Fibroblast of lung (primary cell): ENCODE data around the gene SCYGR1. TPM values are rescaled to one million over a fixed set of nuclear protein-coding genes. Genes with fewer than 3 reads are reported as not detected.
A peak's percentile ranks its signal among the peaks of the same experiment; 100 is the strongest.

Experiments
- DNase-seq, 2 donors: peaks; one replicate each; pipeline versions ENCODE4 v3.0.0 to v3.0.0-alpha.2; 2010; ENCODE audit warnings: low read depth in 2 of 2
- H2AFZ ChIP-seq: 2 replicates; pipeline ENCODE4 v1.5.1; 2012; ENCODE audit warnings: low read length, control low read depth, inconsistent platforms
- H3K27ac ChIP-seq: 2 replicates; pipeline ENCODE4 v1.5.1; 2011; ENCODE audit warnings: low read length, control low read depth; ENCODE audit not compliant: insufficient read depth
- H3K27me3 ChIP-seq: 2 replicates; pipeline ENCODE4 v1.5.1; 2011; ENCODE audit warnings: mild to moderate bottlenecking, low read length; ENCODE audit not compliant: control insufficient read depth, insufficient read depth
- H3K36me3 ChIP-seq: 2 replicates; pipeline ENCODE4 v1.5.1; 2011; ENCODE audit warnings: low read length; ENCODE audit not compliant: control insufficient read depth, insufficient read depth
- H3K4me1 ChIP-seq: 2 replicates; pipeline ENCODE4 v1.5.1; 2011; ENCODE audit warnings: low read length; ENCODE audit not compliant: control insufficient read depth, insufficient read depth; ENCODE audit errors: extremely low read depth
- H3K4me2 ChIP-seq: 2 replicates; pipeline ENCODE4 v1.5.1; 2011; ENCODE audit warnings: low read length, control low read depth; ENCODE audit not compliant: insufficient read depth; ENCODE audit errors: extremely low read depth
- H3K4me3 ChIP-seq, 4 experiments: fragments of 200-600 bp in 1 of 4; sonication (generic) in 1 of 4; replicated peaks in 1 of 4; 2 replicates each; pipeline ENCODE4 v1.5.1; 2011 to 2016; ENCODE audit warnings: low read length in 4 of 4, low read depth in 3 of 4, mild to moderate bottlenecking in 3 of 4, control low read depth in 2 of 4, inconsistent platforms in 1 of 4, mixed read lengths in 1 of 4; ENCODE audit not compliant: insufficient read depth in 1 of 4; ENCODE audit errors: control extremely low read depth in 1 of 4
- H3K79me2 ChIP-seq: 2 replicates; pipeline ENCODE4 v1.5.1; 2012; ENCODE audit warnings: mild to moderate bottlenecking, low read length, inconsistent platforms; ENCODE audit not compliant: control insufficient read depth, insufficient read depth
- H3K9ac ChIP-seq: 2 replicates; pipeline ENCODE4 v1.5.1; 2011; ENCODE audit warnings: mild to moderate bottlenecking, low read length, control low read depth; ENCODE audit not compliant: insufficient read depth
- H3K9me3 ChIP-seq: 2 replicates; pipeline ENCODE4 v1.5.1; 2012; ENCODE audit warnings: low read depth, low read length; ENCODE audit not compliant: control insufficient read depth, insufficient read depth
- H4K20me1 ChIP-seq: 2 replicates; pipeline ENCODE4 v1.5.1; 2011; ENCODE audit warnings: low read length; ENCODE audit not compliant: control insufficient read depth, insufficient read depth; ENCODE audit errors: extremely low read depth
- EZH2 ChIP-seq: IDR thresholded peaks from 2 replicates; pipeline ENCODE4 v1.5.1; 2012; ENCODE audit warnings: low read length, control low read depth, mild to moderate bottlenecking; ENCODE audit errors: missing control alignments
- polyA plus RNA-seq, 2 donors: library from polyadenylated mRNA; depleted of rRNA in 1 of 2; stranded (reverse) in 1 of 2; unstranded in 1 of 2; fragments of >200 nt; gene quantifications; 2 replicates each; pipeline ENCODE4 v1.2.1, GENCODE V29; 2011 to 2012; ENCODE audit warnings: missing spikeins in 1 of 2
- total RNA-seq: library from RNA; depleted of rRNA; stranded (reverse); fragments of >200 nt; gene quantifications from 2 replicates; pipeline ENCODE4 v1.2.1, GENCODE V29; 2014
- TF ChIP-seq, protein P1 (sequence below), 2 donors: IDR thresholded peaks in 1 of 2; conservative IDR thresholded peaks in 1 of 2; 1 replicate in 1 of 2; 2 replicates in 1 of 2; pipeline ENCODE4 v1.5.1; 2011 to 2012; ENCODE audit warnings: low read length in 2 of 2, control low read depth in 1 of 2, inconsistent platforms in 1 of 2, low read depth in 1 of 2, mild to moderate bottlenecking in 1 of 2

The SCYGR1 gene
- total and polyA plus RNA-seq, 2 donors (not counting 1 experiment from before 2014, with no cell fraction given), result not detected

DNA sequence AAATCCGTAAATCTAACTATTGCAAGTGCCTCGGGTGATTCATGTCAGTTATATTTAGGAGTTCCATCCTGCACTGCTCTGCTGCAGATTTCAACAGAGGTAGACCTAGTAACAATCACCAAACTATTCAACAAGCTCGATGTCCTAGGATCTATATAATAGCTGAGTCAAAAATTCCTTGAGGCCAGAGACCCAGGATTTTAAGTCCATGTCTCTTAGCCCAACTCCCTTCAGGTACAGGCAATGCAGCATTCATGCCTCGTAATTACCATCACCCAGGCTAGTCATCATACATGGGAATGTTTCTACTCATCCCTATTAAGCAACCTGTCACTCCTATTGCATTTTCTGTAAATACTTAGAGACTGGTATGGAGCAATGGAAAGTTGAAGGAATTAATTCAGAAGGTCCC, 9.4 kb downstream of the SCYGR1 start:
- H3K79me2 ChIP-seq, result no peaks in the 10 kb centered on the region
- no peak overlapping the region for H3K27ac ChIP-seq
- no peak overlapping the region for H2AFZ ChIP-seq
- no peak overlapping the region for H3K4me2 ChIP-seq
- H3K36me3 ChIP-seq, result no peaks in the 10 kb centered on the region
- peaks cover 6% of the 10 kb centered on the region for H3K4me1 ChIP-seq
- no peaks in the 10 kb centered on the region for H3K9me3 ChIP-seq
- TF ChIP-seq EZH2, result no peak
- TF ChIP-seq, protein P1, sequence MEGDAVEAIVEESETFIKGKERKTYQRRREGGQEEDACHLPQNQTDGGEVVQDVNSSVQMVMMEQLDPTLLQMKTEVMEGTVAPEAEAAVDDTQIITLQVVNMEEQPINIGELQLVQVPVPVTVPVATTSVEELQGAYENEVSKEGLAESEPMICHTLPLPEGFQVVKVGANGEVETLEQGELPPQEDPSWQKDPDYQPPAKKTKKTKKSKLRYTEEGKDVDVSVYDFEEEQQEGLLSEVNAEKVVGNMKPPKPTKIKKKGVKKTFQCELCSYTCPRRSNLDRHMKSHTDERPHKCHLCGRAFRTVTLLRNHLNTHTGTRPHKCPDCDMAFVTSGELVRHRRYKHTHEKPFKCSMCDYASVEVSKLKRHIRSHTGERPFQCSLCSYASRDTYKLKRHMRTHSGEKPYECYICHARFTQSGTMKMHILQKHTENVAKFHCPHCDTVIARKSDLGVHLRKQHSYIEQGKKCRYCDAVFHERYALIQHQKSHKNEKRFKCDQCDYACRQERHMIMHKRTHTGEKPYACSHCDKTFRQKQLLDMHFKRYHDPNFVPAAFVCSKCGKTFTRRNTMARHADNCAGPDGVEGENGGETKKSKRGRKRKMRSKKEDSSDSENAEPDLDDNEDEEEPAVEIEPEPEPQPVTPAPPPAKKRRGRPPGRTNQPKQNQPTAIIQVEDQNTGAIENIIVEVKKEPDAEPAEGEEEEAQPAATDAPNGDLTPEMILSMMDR (conservative IDR thresholded peaks at IDR 0.05 in 1 of 2, IDR thresholded peaks at IDR 0.05 in 1 of 2; ENCODE audit: low read depth in 1 of 2, low read length in 2 of 2), result no peak
- H3K9ac ChIP-seq, result no peak overlapping the region
- no peak overlapping the region for H3K4me3 ChIP-seq
- no peak for DNase-seq
- no peaks in the 10 kb centered on the region for H3K27me3 ChIP-seq
- H4K20me1 ChIP-seq, result no peaks in the 10 kb centered on the region

DNA sequence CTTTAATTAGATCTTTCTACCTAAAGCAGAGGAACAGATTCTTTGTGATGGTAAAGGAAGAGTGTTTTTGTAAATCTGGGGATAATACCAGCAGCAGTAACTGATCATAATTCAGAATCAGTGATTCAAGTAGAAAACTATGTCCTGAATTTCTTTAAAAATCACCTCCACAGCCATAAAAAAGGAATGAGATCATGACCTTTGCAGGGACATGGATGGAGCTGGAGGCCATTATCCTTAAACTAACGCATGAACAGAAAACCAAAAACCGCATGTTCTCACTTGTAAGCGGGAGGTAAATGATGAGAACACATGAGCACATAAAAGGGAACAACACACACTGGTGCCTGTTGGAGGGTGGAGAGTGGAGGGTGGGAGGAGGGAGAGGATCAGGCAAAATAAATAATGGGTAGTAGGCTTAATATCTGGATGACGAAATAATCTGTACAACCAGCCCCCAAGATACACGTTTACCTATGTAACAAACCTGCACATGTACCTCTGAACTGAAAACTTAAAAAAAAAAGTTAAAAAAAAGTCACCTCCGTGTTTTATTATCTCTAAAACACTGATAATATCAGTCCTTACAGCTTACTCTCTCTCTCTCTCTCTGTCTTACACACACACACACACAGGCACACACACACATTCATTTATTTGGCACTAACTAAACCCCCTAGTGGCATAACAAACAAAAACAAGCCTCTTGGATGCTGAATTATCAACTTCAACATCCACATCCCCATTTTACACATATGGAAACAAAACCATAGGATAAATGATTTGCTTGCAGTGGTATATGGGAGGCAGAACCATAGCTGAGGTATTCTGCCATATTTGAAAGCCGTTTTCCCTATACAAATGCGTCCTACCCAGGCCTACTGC, 10.0 kb downstream of the SCYGR1 start:
- Histone ChIP-seq H4K20me1 (no peaks in the 10 kb centered on the region), H3K4me2 (no peak overlapping the region), H3K79me2 (no peaks in the 10 kb centered on the region), H2AFZ (no peak overlapping the region), H3K4me3 (no peak overlapping the region), H3K9me3 (no peaks in the 10 kb centered on the region), H3K27me3 (no peaks in the 10 kb centered on the region), H3K36me3 (no peaks in the 10 kb centered on the region), H3K27ac (no peak overlapping the region), H3K4me1 (peaks cover 6% of the 10 kb centered on the region), H3K9ac (no peak overlapping the region)
- TF ChIP-seq, protein P1 (conservative IDR thresholded peaks at IDR 0.05 in 1 of 2, IDR thresholded peaks at IDR 0.05 in 1 of 2; ENCODE audit: low read depth in 1 of 2, low read length in 2 of 2), result no peak
- TF ChIP-seq EZH2, result no peak
- no peak for DNase-seq

DNA sequence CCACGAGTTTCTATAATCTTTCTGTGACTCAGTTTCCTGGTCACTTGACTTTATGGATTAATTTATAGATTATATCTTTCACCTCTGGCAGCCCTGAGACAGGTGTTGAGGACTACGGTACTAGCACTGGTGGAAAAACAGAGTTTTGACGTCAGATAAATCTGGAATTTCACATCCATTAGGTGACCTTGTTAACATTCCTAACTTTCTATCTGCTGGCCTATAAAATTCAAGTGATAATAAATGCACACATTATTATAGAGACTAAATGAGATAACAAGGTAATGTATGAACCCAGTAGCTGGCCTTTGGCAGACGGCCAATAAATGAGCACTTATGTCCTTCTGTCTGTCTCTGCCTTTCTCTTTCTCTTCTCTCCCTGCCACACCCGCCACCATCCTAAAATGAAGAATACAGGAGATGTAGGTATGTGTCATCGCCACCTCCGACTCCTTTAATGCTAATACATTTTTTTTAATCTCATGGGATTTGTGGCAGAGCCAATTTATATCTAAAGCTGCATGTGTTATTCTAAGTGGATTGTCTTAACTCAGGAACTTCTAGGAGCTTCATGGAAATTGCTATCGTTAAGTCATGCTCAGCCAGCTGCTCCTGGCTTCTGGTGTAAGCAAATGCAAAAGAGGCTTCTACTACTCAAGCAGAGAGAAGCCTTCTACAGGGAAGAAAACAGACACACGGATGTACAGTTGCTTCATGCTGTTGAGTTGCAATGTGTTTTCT, 10.9 kb downstream of the SCYGR1 start:
- H3K4me1 ChIP-seq, result peaks cover 6% of the 10 kb centered on the region
- peak in 1 of 2 donors; percentile 38 for DNase-seq
- no peaks in the 10 kb centered on the region for H3K9me3 ChIP-seq
- H3K79me2 ChIP-seq, result no peaks in the 10 kb centered on the region
- H3K4me3 ChIP-seq, result no peak overlapping the region
- no peak overlapping the region for H2AFZ ChIP-seq
- H3K27ac ChIP-seq, result no peak overlapping the region
- H3K9ac ChIP-seq, result no peak overlapping the region
- H3K4me2 ChIP-seq, result no peak overlapping the region
- no peaks in the 10 kb centered on the region for H3K36me3 ChIP-seq
- no peaks in the 10 kb centered on the region for H3K27me3 ChIP-seq
- TF ChIP-seq, protein P1 (conservative IDR thresholded peaks at IDR 0.05 in 1 of 2, IDR thresholded peaks at IDR 0.05 in 1 of 2; ENCODE audit: low read depth in 1 of 2, low read length in 2 of 2), result no peak
- no peak for TF ChIP-seq EZH2
- H4K20me1 ChIP-seq, result no peaks in the 10 kb centered on the region
